B cell (primary cell): ENCODE results near the gene ATRIP. TPM values are rescaled to one million over a fixed set of nuclear protein-coding genes. Genes with fewer than 3 reads are reported as not detected.

Source experiments
- ATAC-seq: fragments of 200-7000 bp; cut with Tn5 transposase; one replicate; pipeline ENCODE4 v1.10.0; 2021; ENCODE audit warnings: low read depth, mild to moderate bottlenecking, moderate number of reproducible peaks, moderate library complexity
- CTCF ChIA-PET: fragments of 350-600 bp; sonication (Branson Sonifier 250); formaldehyde crosslinking; loops from one replicate; lab custom pipeline; 2021; ENCODE audit warnings: antibody characterized with exemption, inconsistent platforms; lab: Charles Lee
- POLR2A ChIA-PET: fragments of 350-600 bp; sonication (Branson Sonifier 250); formaldehyde crosslinking; loops from one replicate; lab custom pipeline; 2021; ENCODE audit warnings: antibody characterized with exemption; lab: Charles Lee
- DNase-seq: peaks from one replicate; pipeline ENCODE4 v3.0.0; 2013
- H2AFZ ChIP-seq: 2 replicates; pipeline ENCODE4 v1.6.1; 2012; ENCODE audit warnings: mild to moderate bottlenecking, low read depth, low read length; ENCODE audit not compliant: insufficient read depth, poor library complexity, severe bottlenecking
- H3K27ac ChIP-seq, 2 donors: 1 replicate in 1 of 2; 2 replicates in 1 of 2; pipeline ENCODE4 v1.5.1; 2012 to 2013; ENCODE audit warnings: low read length in 2 of 2, mild to moderate bottlenecking in 2 of 2, moderate library complexity in 1 of 2
- H3K27me3 ChIP-seq, 4 experiments: fragments of 200-600 bp in 1 of 4; sonication (generic) in 1 of 4; replicated peaks in 1 of 4; 1 replicate in 2 of 4; 2 replicates in 2 of 4; pipeline versions ENCODE4 v1.6.1 to v1.7.0; 2013 to 2016; ENCODE audit warnings: low read length in 3 of 4, mild to moderate bottlenecking in 2 of 4, mixed read lengths in 1 of 4, moderate library complexity in 1 of 4; ENCODE audit not compliant: insufficient read depth in 4 of 4, control insufficient read depth in 3 of 4; ENCODE audit errors: control extremely low read depth in 1 of 4
- H3K36me3 ChIP-seq, 2 experiments: replicated peaks in 1 of 2; 1 replicate in 1 of 2; 2 replicates in 1 of 2; pipeline versions ENCODE4 v1.6.1 to v1.7.1; 2013; ENCODE audit warnings: low read length in 1 of 2; ENCODE audit not compliant: insufficient read depth in 2 of 2, control insufficient read depth in 1 of 2; ENCODE audit errors: control extremely low read depth in 1 of 2, extremely low read depth in 1 of 2
- H3K4me1 ChIP-seq, 2 donors: fragments of 200-600 bp in 1 of 2; sonication (generic) in 1 of 2; 1 replicate in 1 of 2; 2 replicates in 1 of 2; pipeline versions ENCODE4 v1.5.1 to v1.6.1; 2013 to 2017; ENCODE audit warnings: low read length in 2 of 2; ENCODE audit not compliant: control insufficient read depth in 2 of 2, insufficient read depth in 2 of 2
- H3K4me2 ChIP-seq: replicated peaks from 2 replicates; pipeline ENCODE3; 2012; ENCODE audit warnings: mild to moderate bottlenecking, low read depth, low read length; ENCODE audit not compliant: poor library complexity, severe bottlenecking
- H3K4me3 ChIP-seq, 5 experiments: fragments of 200-600 bp in 1 of 5; sonication (generic) in 1 of 5; 1 replicate in 3 of 5; 2 replicates in 2 of 5; pipeline versions ENCODE4 v1.5.1 to v1.7.0; 2011 to 2016; ENCODE audit warnings: low read length in 4 of 5, mild to moderate bottlenecking in 4 of 5, low read depth in 2 of 5, control low read depth in 1 of 5, moderate library complexity in 1 of 5; ENCODE audit not compliant: insufficient read depth in 1 of 5; ENCODE audit errors: control extremely low read depth in 1 of 5, extremely low read depth in 1 of 5
- H3K79me2 ChIP-seq: fragments of 200-600 bp; sonication (generic); one replicate; pipeline ENCODE4 v1.6.0; 2016; ENCODE audit warnings: low read length; ENCODE audit not compliant: control insufficient read depth, insufficient read depth
- H3K9ac ChIP-seq: fragments of 200-600 bp; sonication (generic); 2 replicates; pipeline ENCODE4 v1.6.1; 2017; ENCODE audit warnings: mild to moderate bottlenecking, low read length, moderate library complexity
- H3K9me3 ChIP-seq, 3 donors: one replicate each; pipeline versions ENCODE4 v1.6.1 to v1.7.1; 2013; ENCODE audit warnings: low read length in 2 of 3; ENCODE audit not compliant: control insufficient read depth in 2 of 3, insufficient read depth in 1 of 3; ENCODE audit errors: control extremely low read depth in 1 of 3
- H4K20me1 ChIP-seq: 2 replicates; pipeline ENCODE4 v1.6.0; 2012; ENCODE audit warnings: mild to moderate bottlenecking, low read length; ENCODE audit not compliant: insufficient read depth, control insufficient read depth, poor library complexity, severe bottlenecking
- H3K27ac Mint-ChIP-seq: one replicate; pipeline ENCODE4 v1.8.0; 2021; ENCODE audit warnings: mixed read lengths
- H3K27me3 Mint-ChIP-seq: one replicate; pipeline ENCODE4 v1.8.0; 2021; ENCODE audit warnings: mixed read lengths
- H3K4me1 Mint-ChIP-seq: one replicate; pipeline ENCODE4 v1.8.0; 2021; ENCODE audit warnings: mixed read lengths
- H3K4me3 Mint-ChIP-seq: one replicate; pipeline ENCODE4 v1.8.0; 2021; ENCODE audit warnings: mixed read lengths
- H3K9me3 Mint-ChIP-seq: one replicate; pipeline ENCODE4 v1.8.0; 2022; ENCODE audit warnings: mixed read lengths; ENCODE audit not compliant: insufficient read depth
- EZH2 ChIP-seq: IDR thresholded peaks from 2 replicates; pipeline ENCODE4 v1.6.1; 2012; ENCODE audit warnings: borderline replicate concordance, low read depth, mild to moderate bottlenecking, moderate library complexity, low read length; ENCODE audit not compliant: insufficient read depth, poor library complexity, severe bottlenecking
- WGBS: methylation state at CpG from one replicate; pipeline ENCODE4 v1.1.5; 2013; ENCODE audit warnings: missing lambda C conversion rate; ENCODE audit not compliant: insufficient coverage; 5-methylcytosine and 5-hydroxymethylcytosine counted together
- intact Hi-C: fragments of 100-400 bp; cut with micrococcal nuclease; formaldehyde crosslinking; loops from one replicate; pipeline ENCODE4 v1.10.0; 2022
- polyA plus RNA-seq: library from polyadenylated mRNA; depleted of rRNA; stranded (reverse); fragments of >200 nt; gene quantifications from 2 replicates; pipeline ENCODE4 v1.2.3, GENCODE V29; 2012
- total RNA-seq, 2 donors: library from RNA; stranded (reverse); fragments of 120-200 nt in 1 of 2; gene quantifications; 1 replicate in 1 of 2; 2 replicates in 1 of 2; pipeline versions ENCODE4 v1.2.3 to v1.2.4, GENCODE V29; 2013 to 2022
- TF ChIP-seq, protein P1 (sequence below): fragments of 200-600 bp; IDR thresholded peaks from one replicate; pipeline ENCODE4 v1.8.0; 2022; ENCODE audit warnings: antibody characterized with exemption, mild to moderate bottlenecking

ATRIP gene
- total and polyA plus RNA-seq, 2 donors (not counting 1 experiment from before 2014, with no cell fraction given) = 10.5 to 11.6 TPM

DNA sequence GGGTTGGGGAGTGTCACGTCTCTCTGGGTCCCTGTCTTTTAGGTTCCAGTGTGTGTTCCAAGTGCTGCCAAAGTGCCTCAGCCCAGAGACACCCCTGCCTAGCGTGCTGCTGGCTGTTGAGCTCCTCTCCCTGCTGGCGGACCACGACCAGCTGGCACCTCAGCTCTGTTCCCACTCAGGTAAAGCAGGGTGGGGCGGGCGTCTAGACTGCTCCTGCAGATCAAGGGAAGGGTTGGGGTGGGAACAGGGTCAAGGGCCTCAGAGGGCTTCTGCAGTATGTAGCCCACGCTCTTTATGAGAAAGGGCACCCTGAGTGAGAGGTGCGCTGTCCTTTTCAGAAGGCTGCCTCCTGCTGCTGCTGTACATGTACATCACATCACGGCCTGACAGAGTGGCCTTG lies 17.2 kb downstream of the ATRIP start:
- peaks cover 37% of the 10 kb centered on the region for H3K79me2 ChIP-seq
- ChIA-PET CTCF (interaction anchor here (1.0 to 17.7 kb wide), 6 partner anchors 10 to 86 kb away, joined by 3 to 240 read pairs (median 10); partner anchors contain the start of gene SHISA5), POLR2A (interaction anchor here (0.7 kb wide), 1 partner anchor 866 kb away, joined by 3 read pairs; no protein-coding TSS in a partner anchor)
- Mint-ChIP-seq H3K4me1 (peaks cover 34% of the 10 kb centered on the region), H3K27ac (no peak overlapping the region), H3K27me3 (no peaks in the 10 kb centered on the region), H3K4me3 (no peak overlapping the region), H3K9me3 (no peaks in the 10 kb centered on the region)
- no peak for ATAC-seq
- H3K36me3 ChIP-seq = peaks cover 2 to 42% of the 10 kb centered on the region in 2 experiments
- H3K9me3 ChIP-seq = no peaks in the 10 kb centered on the region
- H3K4me1 ChIP-seq = peaks cover 29 to 33% of the 10 kb centered on the region in 2 donors
- H3K27me3 ChIP-seq = no peaks in the 10 kb centered on the region
- 88% methylated on average over 9 of the region's 9 CpGs for WGBS
- no peak overlapping the region for H3K27ac ChIP-seq
- intact Hi-C loops = loop anchor here (10.0 kb wide), 1 partner anchor 221 kb away; the partner anchor contains the start of gene NCKIPSD
- DNase-seq = no peak
- peaks cover 25% of the 10 kb centered on the region for H4K20me1 ChIP-seq
- no peak overlapping the region for H2AFZ ChIP-seq
- no peak for TF ChIP-seq EZH2
- TF ChIP-seq, protein P1, sequence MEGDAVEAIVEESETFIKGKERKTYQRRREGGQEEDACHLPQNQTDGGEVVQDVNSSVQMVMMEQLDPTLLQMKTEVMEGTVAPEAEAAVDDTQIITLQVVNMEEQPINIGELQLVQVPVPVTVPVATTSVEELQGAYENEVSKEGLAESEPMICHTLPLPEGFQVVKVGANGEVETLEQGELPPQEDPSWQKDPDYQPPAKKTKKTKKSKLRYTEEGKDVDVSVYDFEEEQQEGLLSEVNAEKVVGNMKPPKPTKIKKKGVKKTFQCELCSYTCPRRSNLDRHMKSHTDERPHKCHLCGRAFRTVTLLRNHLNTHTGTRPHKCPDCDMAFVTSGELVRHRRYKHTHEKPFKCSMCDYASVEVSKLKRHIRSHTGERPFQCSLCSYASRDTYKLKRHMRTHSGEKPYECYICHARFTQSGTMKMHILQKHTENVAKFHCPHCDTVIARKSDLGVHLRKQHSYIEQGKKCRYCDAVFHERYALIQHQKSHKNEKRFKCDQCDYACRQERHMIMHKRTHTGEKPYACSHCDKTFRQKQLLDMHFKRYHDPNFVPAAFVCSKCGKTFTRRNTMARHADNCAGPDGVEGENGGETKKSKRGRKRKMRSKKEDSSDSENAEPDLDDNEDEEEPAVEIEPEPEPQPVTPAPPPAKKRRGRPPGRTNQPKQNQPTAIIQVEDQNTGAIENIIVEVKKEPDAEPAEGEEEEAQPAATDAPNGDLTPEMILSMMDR = no peak
- no peak overlapping the region for H3K9ac ChIP-seq
- H3K4me2 ChIP-seq = no peak overlapping the region
- H3K4me3 ChIP-seq = no peak overlapping the region

DNA sequence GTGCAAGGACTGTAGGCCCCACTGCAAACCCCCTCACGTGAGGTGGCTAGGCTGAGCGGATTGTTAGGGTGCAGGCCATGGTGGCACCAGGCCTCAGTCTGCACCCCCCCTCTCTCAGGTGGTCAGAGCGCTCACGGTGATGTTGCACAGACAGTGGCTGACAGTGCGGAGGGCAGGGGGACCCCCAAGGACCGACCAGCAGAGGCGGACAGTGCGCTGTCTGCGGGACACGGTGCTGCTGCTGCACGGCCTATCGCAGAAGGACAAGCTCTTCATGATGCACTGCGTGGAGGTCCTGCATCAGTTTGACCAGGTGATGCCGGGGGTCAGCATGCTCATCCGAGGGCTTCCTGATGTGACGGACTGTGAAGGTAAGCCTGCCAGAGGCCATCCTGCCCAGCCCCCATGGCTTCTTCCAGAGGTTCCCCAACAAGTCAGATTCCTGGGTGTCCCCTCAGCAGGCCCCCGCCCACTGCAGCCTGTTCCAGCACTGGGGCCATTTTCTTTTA lies 18.2 kb downstream of the ATRIP start:
- CTCF ChIA-PET = interaction anchor here (0.6 to 17.7 kb wide), 11 partner anchors 9 to 93 kb away, joined by 3 to 240 read pairs (median 8); partner anchors contain the start of genes ATRIP and SHISA5
- Histone ChIP-seq H3K27ac (peak overlapping the region in 1 of 2 donors; percentile 99), H3K79me2 (peaks cover 48% of the 10 kb centered on the region), H2AFZ (no peak overlapping the region), H4K20me1 (peaks cover 35% of the 10 kb centered on the region), H3K36me3 (peaks cover 2 to 46% of the 10 kb centered on the region in 2 experiments), H3K27me3 (no peaks in the 10 kb centered on the region), H3K4me1 (peaks cover 40 to 43% of the 10 kb centered on the region in 2 donors), H3K4me3 (no peak overlapping the region), H3K9ac (no peak overlapping the region), H3K4me2 (no peak overlapping the region), H3K9me3 (no peaks in the 10 kb centered on the region)
- Mint-ChIP-seq H3K4me3 (no peak overlapping the region), H3K9me3 (no peaks in the 10 kb centered on the region), H3K4me1 (peaks cover 44% of the 10 kb centered on the region), H3K27ac (peak overlapping the region; percentile 26), H3K27me3 (no peaks in the 10 kb centered on the region)
- POLR2A ChIA-PET = interaction anchor here (0.5 to 2.6 kb wide), 4 partner anchors 25 to 157 kb away, joined by 3 to 20 read pairs (median 6); partner anchors contain the start of genes CCDC51 and TMA7
- 98% methylated on average over 17 of the region's 17 CpGs for WGBS
- no peak for TF ChIP-seq EZH2
- TF ChIP-seq, protein P1 = no peak
- DNase-seq (peak; percentile 13), ATAC-seq (no peak)
- intact Hi-C loops = loop anchor here (1.0 to 10.0 kb wide), 3 partner anchors 9 to 220 kb away; partner anchors contain the start of gene NCKIPSD
